ENCODE data around the gene GARIN1A.
"Not testable (repeated sequence)": the region's sequence is repeated elsewhere in the genome, so short reads cannot be mapped to it uniquely, and the experiment has no call there.

GARIN1A gene

GRCh38 chr7:128683738-128684137 lies 11.6 kb downstream of the GARIN1A start:
- not testable (repeated sequence) for DNase-seq (ENCODE audit: low read depth)

DNA sequence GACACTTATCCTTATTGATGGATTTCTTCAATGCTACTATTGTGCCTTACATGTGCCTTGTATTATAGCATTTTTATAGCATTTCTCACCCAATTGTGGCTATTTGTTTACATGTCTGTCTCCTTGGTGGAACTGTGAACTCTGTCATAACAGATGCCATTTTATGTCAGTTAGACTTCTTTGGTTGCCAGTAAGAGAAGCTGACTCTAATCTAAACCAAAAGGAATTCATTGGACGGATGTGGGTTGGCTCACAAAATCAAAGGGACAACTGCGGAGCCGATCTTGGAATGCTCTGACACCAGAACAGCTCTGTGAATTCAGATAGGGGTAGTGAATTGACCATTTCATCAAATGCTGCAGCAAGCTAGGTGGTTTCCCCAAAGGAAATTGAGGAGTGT lies 15.0 kb downstream of the GARIN1A start:
- DNase-seq (ENCODE audit: low read depth): no peak

DNA sequence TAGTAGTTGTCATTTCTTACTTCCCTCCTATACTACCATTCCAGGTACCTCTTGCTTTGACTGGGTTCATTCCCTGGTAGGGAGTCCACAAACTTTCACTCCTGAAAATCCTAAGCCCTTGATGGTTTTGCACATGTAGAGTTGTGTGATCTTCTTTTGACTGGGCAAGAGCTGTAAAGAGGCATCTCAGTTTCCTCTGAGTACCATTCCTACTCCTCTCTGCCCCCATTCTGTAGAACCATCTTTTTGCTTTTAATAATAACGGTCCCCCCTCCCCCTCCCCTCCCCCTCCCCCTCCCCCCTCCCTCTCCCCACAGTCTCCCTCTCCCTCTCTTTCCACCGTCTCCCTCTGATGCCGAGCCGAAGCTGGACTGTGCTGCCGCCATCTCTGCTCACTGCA lies 16.4 kb downstream of the GARIN1A start:
- no peak for DNase-seq (ENCODE audit: low read depth)

DNA sequence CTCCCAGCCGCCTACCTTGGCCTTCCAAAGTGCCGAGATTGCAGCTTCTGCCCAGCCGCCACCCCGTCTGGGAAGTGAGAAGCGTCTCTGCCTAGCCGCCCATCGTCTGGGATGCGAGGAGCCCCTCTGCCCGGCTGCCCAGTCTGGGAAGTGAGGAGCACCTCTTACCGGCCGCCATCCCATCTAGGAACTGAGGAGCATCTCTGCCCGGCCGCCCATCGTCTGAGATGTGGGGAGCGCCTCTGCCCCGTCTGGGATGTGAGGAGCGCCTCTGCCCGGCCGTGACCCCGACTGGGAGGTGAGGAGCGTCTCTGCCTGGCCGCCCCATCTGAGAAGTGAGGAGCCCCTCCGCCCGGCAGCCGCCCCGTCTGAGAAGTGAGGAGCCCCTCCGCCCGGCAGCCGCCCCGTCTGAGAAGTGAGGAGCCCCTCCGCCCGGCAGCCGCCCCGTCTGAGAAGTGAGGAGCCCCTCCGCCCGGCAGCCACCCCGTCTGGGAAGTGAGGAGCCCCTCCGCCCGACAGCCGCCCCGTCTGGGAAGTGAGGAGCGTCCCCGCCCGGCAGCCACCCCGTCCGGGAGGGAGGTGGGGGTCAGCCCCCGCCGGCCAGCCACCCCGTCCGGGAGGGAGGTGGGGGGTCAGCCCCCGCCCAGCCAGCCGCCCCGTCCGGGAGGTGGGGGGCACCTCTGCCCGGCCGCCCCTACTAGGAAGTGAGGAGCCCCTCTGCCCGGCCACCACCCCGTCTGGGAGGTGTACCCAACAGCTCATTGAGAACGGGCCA lies 17.3 kb downstream of the GARIN1A start:
- DNase-seq (ENCODE audit: low read depth): not testable (repeated sequence)

DNA sequence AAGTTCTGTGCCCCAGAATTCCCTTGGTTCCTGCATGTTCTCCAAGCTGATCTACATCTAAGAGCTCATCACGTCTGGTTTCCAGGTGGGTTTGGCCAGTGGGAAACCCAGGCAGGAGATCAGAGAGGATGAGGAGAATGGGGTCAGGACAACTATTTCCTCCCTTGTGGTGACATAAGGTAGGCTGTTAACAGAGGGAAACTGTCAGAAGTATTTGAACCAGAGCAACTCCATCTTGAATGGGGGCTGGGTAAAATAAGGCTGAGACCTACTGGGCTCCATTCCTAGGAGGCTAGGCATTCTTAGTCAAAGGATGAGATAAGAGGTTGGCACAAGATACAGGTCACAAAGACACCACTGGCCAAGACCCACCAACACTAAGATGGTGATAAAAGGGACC lies 19.1 kb downstream of the GARIN1A start:
- no peak for DNase-seq (ENCODE audit: low read depth)

DNA sequence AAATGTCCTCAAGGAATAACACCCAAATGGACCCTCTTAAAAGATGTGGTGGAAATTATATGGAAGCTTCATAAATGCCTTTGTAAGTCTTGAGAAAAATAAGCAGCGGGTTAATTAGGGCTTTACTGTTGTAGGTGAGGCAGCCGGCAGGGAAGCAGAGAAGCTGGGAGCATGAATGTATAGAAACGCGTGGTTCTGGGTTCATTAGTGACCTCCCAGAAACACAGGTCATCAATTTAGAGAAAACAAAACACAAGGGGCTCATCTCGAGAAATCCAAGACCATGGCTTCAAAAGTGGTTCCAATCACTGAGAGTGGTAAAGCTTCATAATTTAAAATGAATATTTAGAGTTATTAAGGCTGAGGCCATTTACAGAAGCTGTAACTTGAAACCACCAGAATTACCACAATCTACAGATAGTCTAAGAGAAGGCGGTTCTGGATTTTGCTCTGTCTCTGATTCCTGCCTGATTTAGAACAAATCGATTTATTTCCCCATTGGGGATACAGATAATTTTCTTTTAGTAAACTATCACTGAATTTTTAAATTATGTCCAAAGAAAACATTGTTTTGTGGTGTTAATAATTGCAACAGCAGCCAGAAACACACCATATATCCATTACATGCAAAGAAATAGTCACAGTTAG lies 20.7 kb downstream of the GARIN1A start:
- peak; percentile 28 for DNase-seq (ENCODE audit: low read depth)

GRCh38 chr7:128693373-128694015 lies 21.4 kb downstream of the GARIN1A start:
- DNase-seq (ENCODE audit: low read depth): no peak

DNA sequence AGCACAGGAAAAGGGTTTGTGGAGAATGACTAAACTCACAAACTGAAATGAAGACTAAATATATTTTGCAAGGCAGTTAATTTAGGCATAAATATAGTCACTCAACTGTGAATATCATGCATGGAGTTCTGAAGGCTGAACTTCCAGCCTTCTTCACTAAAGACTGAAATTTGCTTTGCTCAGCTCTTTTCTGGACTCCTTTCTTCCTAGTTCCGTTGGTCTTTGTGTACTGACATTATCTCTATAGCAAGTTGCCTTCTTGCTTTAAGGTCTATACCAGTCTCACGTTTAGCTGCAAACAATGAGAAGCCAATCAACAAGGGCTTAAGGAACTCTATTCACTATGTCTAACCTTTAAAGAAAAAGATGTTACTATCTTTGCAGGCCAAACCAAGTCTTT lies 22.6 kb downstream of the GARIN1A start:
- no peak for DNase-seq (ENCODE audit: low read depth)

DNA sequence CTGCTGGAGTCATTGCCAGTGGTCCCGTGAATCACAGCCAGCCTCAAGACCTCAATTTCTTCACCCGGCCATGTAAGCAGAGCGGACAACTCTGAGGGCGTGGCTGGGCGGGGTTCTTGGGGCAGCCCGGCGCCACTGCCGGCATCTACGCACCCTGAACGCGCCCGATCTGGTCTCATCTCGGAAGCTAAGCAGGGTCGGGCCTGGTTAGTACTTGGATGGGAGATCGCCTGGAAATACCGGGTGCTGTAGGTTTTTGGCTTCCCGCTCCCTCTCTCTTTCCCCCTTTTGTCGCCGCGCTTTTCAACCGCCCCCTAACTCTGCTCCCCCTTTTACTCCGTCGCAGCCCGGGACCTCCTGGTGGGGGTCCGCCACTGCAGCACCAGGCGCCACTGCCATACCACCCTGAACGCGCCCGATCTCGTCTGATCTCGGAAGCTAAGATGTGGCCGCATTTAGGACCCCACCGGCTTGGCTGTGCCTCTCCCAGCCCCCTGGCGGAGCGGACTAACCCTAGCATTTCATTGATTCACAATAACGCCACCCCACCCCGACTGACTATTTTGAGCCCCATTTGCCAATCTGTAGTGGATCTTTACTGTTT lies 25.3 kb downstream of the GARIN1A start:
- peak; percentile 84 for DNase-seq (ENCODE audit: low read depth)

DNA sequence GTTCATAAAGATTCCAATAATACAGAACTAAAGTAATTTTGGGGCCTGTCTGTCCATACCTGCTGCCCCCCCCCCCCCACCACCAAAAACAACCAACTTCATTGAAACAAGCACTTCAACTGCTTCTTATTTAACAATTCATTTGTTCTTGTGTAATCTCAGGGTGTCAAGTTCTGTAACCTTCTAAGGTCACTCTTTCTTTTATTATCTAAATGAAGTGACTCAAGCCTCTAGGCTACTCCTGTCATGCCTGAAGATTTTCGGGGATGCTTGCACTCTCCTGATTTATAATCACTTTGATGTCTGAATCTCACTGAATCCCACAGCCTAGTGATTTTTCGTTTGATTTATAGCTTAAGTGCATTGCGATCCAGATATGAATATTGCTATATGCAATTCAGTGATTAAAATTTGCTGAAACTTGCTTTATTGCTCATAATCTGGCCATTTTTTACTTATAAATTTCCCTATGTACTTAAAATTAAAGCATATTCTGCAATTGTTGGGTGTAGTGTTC lies 27.2 kb downstream of the GARIN1A start:
- DNase-seq (ENCODE audit: low read depth): no peak

GRCh38 chr7:128699895-128700294 lies 27.8 kb downstream of the GARIN1A start:
- no peak for DNase-seq (ENCODE audit: low read depth)

DNA sequence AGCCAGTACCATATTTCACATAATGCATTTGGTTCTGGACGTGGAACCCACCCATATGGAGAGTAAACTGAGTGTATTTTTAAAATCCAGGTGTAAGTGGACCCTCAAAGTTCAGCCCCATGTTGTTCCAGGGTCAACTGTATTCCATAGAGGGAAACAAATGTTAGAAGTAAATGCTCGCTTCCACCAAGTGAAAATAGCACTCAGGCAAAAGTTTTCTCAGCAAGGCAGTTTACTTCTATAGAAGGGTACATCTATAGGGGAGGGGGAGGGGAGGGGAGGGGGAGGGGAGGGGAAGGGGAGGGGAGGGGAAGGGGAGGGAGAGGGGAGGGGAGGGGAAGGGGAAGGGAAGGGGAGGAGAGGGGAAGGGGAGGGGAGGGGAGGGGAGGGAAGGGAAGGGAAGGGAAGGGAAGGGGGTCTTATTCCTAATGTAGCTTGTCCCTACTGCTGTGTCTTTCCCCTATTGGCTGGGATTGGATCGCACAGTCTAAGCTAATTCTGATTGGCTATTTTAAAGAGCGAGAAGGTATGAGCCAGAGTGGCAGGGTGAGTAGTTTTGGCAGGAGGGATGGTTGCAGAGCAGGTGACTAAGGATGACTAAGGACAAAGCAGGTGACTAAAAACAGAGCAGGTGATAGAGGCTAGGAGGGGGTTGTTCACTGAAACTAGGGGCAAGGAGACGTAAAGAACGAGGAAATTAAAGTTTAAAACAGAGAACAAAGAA lies 29.1 kb downstream of the GARIN1A start:
- DNase-seq (ENCODE audit: low read depth): no peak

DNA sequence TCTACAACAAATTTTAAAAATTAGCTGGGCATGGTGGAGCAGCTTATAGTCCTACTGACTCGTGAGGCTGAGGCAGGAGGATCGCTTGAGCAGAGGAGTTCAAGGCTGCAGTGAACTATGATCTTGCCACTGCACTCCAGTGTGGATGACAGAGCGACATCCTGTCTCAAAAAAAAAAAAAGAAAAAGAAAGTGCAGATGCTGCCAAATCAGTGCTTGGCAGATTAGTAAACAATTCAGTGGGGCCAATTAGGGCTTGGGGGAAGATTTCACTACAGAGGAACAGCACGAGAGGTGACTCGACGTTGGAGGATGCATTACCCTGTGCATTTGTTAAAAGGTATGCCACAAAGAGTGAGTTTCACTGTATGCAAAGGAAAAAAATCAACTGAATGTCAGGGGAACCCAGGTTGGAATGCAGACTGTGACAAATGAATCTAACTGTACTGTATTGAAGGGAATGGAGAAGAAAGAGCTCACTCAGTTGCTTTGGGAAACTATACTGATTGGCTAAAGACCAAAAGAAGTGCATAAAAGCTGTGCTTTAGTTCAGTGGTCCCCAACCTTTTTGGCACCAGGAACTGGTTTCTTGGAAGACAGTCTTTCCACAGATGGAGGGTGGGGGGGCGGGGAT lies 31.6 kb downstream of the GARIN1A start:
- no peak for DNase-seq (ENCODE audit: low read depth)

- peak; percentile 18 for DNase-seq (ENCODE audit: low read depth)
Observed at GRCh38 chr7:128705891-128706333, 33.8 kb downstream of the GARIN1A start.

- DNase-seq (ENCODE audit: low read depth): no peak
Observed at GRCh38 chr7:128707752-128708151, 35.7 kb downstream of the GARIN1A start.

DNA sequence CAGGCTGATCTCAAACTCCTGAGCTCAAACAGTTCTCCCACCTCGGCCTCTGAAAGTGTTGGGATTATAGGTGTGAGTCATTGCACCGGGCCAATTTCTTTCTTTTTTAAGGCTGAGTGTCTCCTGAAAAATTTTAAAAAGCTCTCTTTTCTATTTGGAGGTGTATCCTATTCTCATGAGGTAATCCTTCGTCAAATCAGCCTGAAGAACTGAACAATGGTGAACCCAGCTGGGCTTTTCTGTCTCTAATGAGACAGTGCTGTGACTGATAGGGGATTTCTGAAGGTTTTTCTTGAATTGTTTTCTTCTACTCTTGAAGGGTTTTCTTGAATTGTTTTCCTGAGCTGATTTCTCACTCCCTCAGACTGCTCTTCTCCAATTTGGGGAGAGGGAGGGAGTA lies 36.1 kb downstream of the GARIN1A start:
- no peak for DNase-seq (ENCODE audit: low read depth)

- DNase-seq (ENCODE audit: low read depth): no peak
Observed at GRCh38 chr7:128708824-128709223, 36.7 kb downstream of the GARIN1A start.

- DNase-seq (ENCODE audit: low read depth): no peak
Observed at GRCh38 chr7:128710481-128710880, 38.4 kb downstream of the GARIN1A start.

- peak; percentile 27 for DNase-seq (ENCODE audit: low read depth)
Observed at GRCh38 chr7:128713794-128714193, 41.7 kb downstream of the GARIN1A start.

- no peak for DNase-seq (ENCODE audit: low read depth)
Observed at GRCh38 chr7:128714701-128715495, 42.8 kb downstream of the GARIN1A start.
